HG03280 (cell line): ENCODE data around the gene RNASE13.
"Not testable (repeated sequence)": the region's sequence is repeated elsewhere in the genome, so short reads cannot be mapped to it uniquely, and the experiment has no call there.

Source experiments
- ATAC-seq: cut with Tn5 transposase; IDR thresholded peaks from one replicate; pipeline ENCODE4 v1.9.1; 2021; ENCODE audit warnings: mild to moderate bottlenecking, moderate library complexity; ENCODE audit not compliant: unreplicated experiment

The RNASE13 gene

GRCh38 chr14:21023817-21024584, 10.6 kb downstream of the RNASE13 start:
- ATAC-seq, result no peak

- ATAC-seq, result no peak
These were observed 11.4 kb downstream of the RNASE13 start for GRCh38 chr14:21023174-21023573.

- no peak for ATAC-seq
These were observed 11.9 kb downstream of the RNASE13 start for GRCh38 chr14:21022686-21023085.

GRCh38 chr14:21020977-21021545, 13.5 kb downstream of the RNASE13 start:
- ATAC-seq, result no peak

- ATAC-seq, result no peak
These were observed 15.2 kb downstream of the RNASE13 start for GRCh38 chr14:21019366-21019765.

GRCh38 chr14:21018781-21019180, 15.8 kb downstream of the RNASE13 start:
- no peak for ATAC-seq

- no peak for ATAC-seq
These were observed 16.3 kb downstream of the RNASE13 start for GRCh38 chr14:21018286-21018685.

GRCh38 chr14:21017528-21018245, 16.9 kb downstream of the RNASE13 start:
- ATAC-seq, result no peak

GRCh38 chr14:21016413-21017190, 18.0 kb downstream of the RNASE13 start:
- no peak for ATAC-seq

GRCh38 chr14:21015312-21015711, 19.3 kb downstream of the RNASE13 start:
- no peak for ATAC-seq

- ATAC-seq, result no peak
These were observed 19.8 kb downstream of the RNASE13 start for GRCh38 chr14:21014761-21015190.

- ATAC-seq, result no peak
These were observed 23.5 kb downstream of the RNASE13 start for GRCh38 chr14:21011136-21011535.

GRCh38 chr14:21009721-21010120, 24.9 kb downstream of the RNASE13 start:
- ATAC-seq, result not testable (repeated sequence)

- no peak for ATAC-seq
These were observed 30.7 kb downstream of the RNASE13 start for GRCh38 chr14:21003788-21004346.

- ATAC-seq, result no peak
These were observed 33.4 kb downstream of the RNASE13 start for GRCh38 chr14:21001218-21001617.

GRCh38 chr14:20999591-20999990, 35.0 kb downstream of the RNASE13 start:
- ATAC-seq, result no peak

GRCh38 chr14:20998674-20999366, 35.8 kb downstream of the RNASE13 start, which contains the start of gene SLC39A2:
TSS of gene SLC39A2 (plus strand) at chr14:20999293. CDS start at chr14:20999447, 154 bp downstream.
- no peak for ATAC-seq

GRCh38 chr14:20998139-20998538, 36.5 kb downstream of the RNASE13 start:
- no peak for ATAC-seq

- no peak for ATAC-seq
These were observed 37.0 kb downstream of the RNASE13 start for GRCh38 chr14:20997564-20997963.

GRCh38 chr14:20997115-20997514, 37.5 kb downstream of the RNASE13 start:
- no peak for ATAC-seq
